C4-2B (cell line): Measurements from ENCODE around the gene ENTPD1.

ENCODE experiments used
- H3K27ac ChIP-seq: fragments of 450-650 bp; 2 replicates; pipeline ENCODE4 v1.5.1; 2017
- ZFX ChIP-seq: fragments of 450-650 bp; IDR thresholded peaks from 2 replicates; pipeline ENCODE4 v1.6.1; 2017
- TF ChIP-seq, protein P1 (sequence below): fragments of 450-650 bp; conservative IDR thresholded peaks from 2 replicates; pipeline ENCODE4 v1.5.1; 2017; ENCODE audit warnings: mild to moderate bottlenecking

ENTPD1 gene

DNA sequence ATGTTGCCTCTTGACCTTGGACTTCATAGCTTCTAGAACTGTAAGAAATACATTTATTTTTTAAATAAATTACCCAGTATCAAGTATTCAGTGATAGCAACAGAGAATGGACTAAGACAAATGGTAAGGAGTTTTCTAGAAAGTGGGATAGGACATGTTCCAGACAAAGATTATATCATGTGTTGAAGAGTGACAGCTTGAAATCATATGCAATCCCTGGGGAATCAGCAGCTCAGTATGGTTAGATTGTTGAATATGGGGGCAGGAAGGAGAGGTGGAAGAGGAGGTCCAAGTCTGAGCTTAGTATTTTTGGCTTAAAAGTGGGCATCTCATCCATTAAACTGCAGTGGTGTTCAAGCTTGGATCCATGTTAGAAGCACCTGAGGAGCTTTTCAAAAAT, 74.1 kb downstream of the ENTPD1 start:
- H3K27ac ChIP-seq = no peak overlapping the region
- TF ChIP-seq, protein P1, sequence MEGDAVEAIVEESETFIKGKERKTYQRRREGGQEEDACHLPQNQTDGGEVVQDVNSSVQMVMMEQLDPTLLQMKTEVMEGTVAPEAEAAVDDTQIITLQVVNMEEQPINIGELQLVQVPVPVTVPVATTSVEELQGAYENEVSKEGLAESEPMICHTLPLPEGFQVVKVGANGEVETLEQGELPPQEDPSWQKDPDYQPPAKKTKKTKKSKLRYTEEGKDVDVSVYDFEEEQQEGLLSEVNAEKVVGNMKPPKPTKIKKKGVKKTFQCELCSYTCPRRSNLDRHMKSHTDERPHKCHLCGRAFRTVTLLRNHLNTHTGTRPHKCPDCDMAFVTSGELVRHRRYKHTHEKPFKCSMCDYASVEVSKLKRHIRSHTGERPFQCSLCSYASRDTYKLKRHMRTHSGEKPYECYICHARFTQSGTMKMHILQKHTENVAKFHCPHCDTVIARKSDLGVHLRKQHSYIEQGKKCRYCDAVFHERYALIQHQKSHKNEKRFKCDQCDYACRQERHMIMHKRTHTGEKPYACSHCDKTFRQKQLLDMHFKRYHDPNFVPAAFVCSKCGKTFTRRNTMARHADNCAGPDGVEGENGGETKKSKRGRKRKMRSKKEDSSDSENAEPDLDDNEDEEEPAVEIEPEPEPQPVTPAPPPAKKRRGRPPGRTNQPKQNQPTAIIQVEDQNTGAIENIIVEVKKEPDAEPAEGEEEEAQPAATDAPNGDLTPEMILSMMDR = no peak
- no peak for TF ChIP-seq ZFX

DNA sequence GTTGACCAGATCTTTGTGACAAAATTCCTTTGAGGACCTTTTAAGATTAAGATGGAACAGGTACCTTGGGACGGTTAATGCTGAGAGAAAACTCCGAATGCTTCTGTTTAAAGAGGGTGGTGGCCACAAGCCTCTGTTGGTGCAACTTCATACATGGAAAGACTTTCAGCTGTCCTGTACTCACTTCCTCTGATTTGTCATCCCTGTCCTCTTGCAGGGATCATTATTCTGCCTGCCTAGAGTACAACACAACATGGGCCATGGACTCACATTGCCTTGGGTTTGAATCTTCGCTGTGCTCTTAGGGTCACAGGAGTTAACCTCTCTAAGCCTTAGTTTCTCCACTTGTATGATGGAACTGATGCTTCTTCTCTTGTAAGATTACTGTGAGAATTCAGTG, 75.1 kb downstream of the ENTPD1 start:
- TF ChIP-seq ZFX = no peak
- TF ChIP-seq, protein P1 = no peak
- no peak overlapping the region for H3K27ac ChIP-seq

DNA sequence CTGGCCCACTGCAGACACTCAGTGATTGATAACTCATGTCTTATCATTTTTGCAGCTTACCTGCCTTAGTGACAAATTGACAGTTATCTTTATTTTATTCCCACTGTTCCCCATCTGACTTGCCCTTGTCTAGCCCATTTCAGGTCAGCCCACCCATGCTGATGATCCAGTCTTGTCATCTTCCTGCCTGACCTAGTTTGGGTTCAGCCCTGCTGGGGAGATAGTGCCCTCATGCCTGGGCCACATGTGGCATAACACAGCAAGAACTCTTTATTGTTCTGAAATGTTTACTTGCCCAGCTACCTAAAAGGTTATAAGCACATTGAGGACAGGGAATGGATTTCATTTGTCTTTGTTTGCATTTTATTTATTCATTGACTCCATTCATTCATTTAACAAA, 75.6 kb downstream of the ENTPD1 start:
- no peak overlapping the region for H3K27ac ChIP-seq
- TF ChIP-seq, protein P1 = no peak
- TF ChIP-seq ZFX = no peak

DNA sequence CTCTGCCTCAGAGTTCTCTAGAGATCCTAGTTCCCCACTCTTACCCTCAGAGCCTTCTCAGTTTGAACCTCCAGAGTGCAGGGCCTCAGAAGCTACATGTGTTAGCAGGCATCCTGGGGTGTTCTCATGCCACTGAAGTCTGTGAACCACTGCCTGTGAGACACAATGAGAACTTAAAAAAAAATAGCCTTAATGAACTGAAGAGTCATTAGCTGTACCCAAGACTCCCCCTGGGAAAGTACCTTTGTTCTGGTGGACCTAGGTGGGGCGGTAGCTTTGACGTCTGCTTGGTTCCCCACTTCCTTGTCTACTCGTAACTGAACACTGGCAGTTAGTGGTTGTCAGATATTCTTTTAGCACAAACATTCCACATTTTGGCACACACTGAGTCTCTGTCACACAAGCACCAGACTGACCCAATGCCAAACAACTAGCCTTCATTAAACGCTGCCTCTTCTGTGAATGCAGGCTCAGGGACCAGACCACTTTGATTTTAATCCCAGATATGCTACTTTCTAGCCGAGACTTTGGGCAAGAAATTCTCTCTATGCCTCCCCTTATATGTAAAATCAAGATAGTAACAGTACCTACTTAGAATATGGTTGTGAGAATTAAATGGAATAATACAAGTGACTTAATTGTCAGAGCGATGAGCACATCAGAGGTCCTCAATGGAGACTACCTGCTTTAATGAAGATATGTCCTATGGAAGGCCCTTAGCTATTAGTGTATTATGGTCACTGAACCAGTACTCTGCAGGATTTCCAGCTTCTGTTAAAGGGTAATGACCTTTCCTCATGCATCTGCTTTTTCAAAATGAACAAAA, 76.5 kb downstream of the ENTPD1 start:
- no peak overlapping the region for H3K27ac ChIP-seq
- no peak for TF ChIP-seq ZFX
- TF ChIP-seq, protein P1 = no peak

DNA sequence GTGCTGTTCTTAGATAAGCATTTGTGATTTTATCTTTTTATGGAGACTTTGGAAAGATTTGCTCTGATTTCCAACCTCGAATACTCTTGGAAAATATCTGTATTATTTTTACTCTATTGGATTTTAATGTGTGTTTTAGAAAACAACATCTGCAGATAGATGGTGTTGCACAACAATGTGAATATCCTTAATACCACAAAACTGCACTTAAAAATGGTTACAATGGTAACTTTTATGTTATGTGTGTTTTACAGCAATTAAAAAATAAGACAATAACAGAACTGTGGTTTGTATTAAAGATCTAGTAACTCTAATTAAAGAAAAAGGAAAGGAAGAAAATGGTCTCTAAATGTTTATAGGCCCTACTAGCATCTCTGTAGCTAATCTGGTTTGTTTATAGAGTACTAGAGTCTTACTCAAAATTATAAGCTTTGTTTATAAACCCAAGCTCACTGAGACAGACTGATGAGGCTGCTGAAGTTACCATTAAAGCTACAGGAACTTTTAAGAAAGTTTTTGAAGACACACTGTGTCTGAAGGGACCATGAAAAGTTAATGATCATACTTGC, 77.2 kb downstream of the ENTPD1 start:
- TF ChIP-seq, protein P1 = no peak
- no peak for TF ChIP-seq ZFX
- H3K27ac ChIP-seq = no peak overlapping the region

DNA sequence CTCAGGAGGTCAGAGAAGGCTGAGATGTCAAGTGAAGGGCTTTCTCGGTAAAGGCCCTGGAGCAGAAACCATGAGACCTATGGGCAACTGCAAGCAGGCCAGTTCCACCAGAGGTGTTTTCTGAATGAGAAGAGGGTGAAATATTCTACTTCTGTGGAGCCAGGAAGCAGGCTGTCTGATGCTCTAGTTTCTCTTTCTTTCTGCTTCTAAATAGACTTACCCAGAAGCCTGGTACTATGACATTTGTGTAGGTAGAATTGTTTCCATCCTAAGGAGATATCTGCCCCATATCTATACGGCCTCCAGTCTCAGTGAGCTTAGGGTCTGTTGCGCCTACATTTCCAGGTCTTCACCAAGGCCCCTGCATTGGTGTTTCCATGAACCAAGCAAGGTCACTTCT, 78.4 kb downstream of the ENTPD1 start:
- TF ChIP-seq, protein P1 = no peak
- no peak for TF ChIP-seq ZFX
- no peak overlapping the region for H3K27ac ChIP-seq

DNA sequence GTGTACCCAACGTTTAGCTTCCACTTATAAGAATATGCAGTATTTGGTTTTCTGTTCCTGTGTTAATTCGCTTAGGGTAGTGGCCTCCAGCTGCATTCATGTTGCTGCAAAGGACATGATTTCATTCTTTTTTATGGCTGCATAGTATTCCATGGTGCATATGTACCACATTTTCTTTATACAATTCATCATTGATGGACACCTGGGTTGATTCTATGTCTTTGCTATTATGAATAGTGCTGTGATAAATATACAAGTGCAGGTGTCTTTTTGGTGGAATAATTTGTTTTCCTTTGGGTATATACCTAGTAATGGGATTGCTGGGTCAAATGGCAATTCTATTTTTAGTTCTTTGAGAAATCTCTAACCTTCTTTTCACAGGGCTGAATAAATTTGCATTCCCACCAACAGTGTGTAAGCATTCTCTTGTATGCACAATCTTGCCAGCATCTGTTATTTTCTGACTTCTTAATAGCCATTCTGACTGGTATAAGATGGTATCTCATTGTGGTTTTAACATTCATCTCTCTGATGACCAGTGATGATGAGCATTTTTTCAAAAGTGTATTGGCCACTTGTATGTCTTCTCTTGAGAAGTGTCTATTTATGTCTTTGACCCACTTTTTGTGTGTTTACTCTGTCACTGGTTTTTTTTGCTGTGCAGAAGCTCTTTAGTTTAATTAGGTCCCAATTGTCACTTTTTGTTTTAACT, 79.3 kb downstream of the ENTPD1 start:
- H3K27ac ChIP-seq = no peak overlapping the region
- TF ChIP-seq ZFX = no peak
- TF ChIP-seq, protein P1 = no peak
